Common myeloid progenitor, CD34-positive (primary cell): ENCODE data around the gene TSPAN18.
A peak's percentile ranks its signal among the peaks of the same experiment; 100 is the strongest.

Source experiments
- CTCF ChIA-PET: fragments of 350-600 bp; sonication (Branson Sonifier 250); formaldehyde crosslinking; loops from one replicate; lab custom pipeline; 2021; ENCODE audit warnings: antibody characterized with exemption; lab: Charles Lee
- POLR2A ChIA-PET: fragments of 350-600 bp; sonication (Branson Sonifier 250); formaldehyde crosslinking; loops from one replicate; lab custom pipeline; 2021; ENCODE audit warnings: antibody characterized with exemption; lab: Charles Lee
- DNase-seq, 3 donors: peaks; one replicate each; pipeline versions ENCODE4 v3.0.0 to v3.0.0-alpha.2; 2013
- H3K27ac ChIP-seq, 2 experiments: 1 replicate in 1 of 2; 2 replicates in 1 of 2; pipeline ENCODE4 v1.7.0; 2013; ENCODE audit warnings: inconsistent platforms in 2 of 2, low read length in 2 of 2, mild to moderate bottlenecking in 2 of 2, low read depth in 1 of 2, moderate library complexity in 1 of 2; ENCODE audit not compliant: severe bottlenecking in 2 of 2, insufficient read depth in 1 of 2, poor library complexity in 1 of 2
- H3K27me3 ChIP-seq, 5 experiments: replicated peaks in 2 of 5; 1 replicate in 3 of 5; 2 replicates in 2 of 5; pipeline versions ENCODE4 v1.6.1 to v1.7.0; 2013; ENCODE audit warnings: low read length in 4 of 5, mild to moderate bottlenecking in 2 of 5, moderate library complexity in 2 of 5, inconsistent platforms in 1 of 5; ENCODE audit not compliant: insufficient read depth in 5 of 5, control insufficient read depth in 4 of 5
- H3K36me3 ChIP-seq, 4 experiments: 1 replicate in 2 of 4; 2 replicates in 2 of 4; pipeline versions ENCODE4 v1.6.1 to v1.7.0; 2013; ENCODE audit warnings: low read length in 3 of 4, control low read depth in 1 of 4, mild to moderate bottlenecking in 1 of 4; ENCODE audit not compliant: control insufficient read depth in 4 of 4, insufficient read depth in 4 of 4
- H3K4me1 ChIP-seq, 4 experiments: 1 replicate in 3 of 4; 2 replicates in 1 of 4; pipeline versions ENCODE4 v1.6.1 to v1.7.1; 2013; ENCODE audit warnings: low read length in 3 of 4, mild to moderate bottlenecking in 3 of 4, control low read depth in 1 of 4, inconsistent platforms in 1 of 4, moderate library complexity in 1 of 4; ENCODE audit not compliant: control insufficient read depth in 4 of 4, insufficient read depth in 4 of 4; ENCODE audit errors: control extremely low read depth in 1 of 4
- H3K4me3 ChIP-seq, 7 experiments: 1 replicate in 4 of 7; 2 replicates in 3 of 7; pipeline versions ENCODE4 v1.5.1 to v1.7.0; 2013; ENCODE audit warnings: mild to moderate bottlenecking in 7 of 7, low read length in 6 of 7, moderate library complexity in 6 of 7, inconsistent platforms in 2 of 7, low read depth in 2 of 7, control low read depth in 1 of 7; ENCODE audit not compliant: insufficient read depth in 4 of 7, control insufficient read depth in 1 of 7; ENCODE audit errors: extremely low read depth in 1 of 7
- H3K9me3 ChIP-seq, 5 experiments: 1 replicate in 4 of 5; 2 replicates in 1 of 5; pipeline versions ENCODE4 v1.6.1 to v1.7.1; 2013; ENCODE audit warnings: low read length in 4 of 5, mild to moderate bottlenecking in 2 of 5, inconsistent platforms in 1 of 5, low read depth in 1 of 5, moderate library complexity in 1 of 5; ENCODE audit not compliant: control insufficient read depth in 4 of 5, insufficient read depth in 2 of 5; ENCODE audit errors: control extremely low read depth in 1 of 5
- WGBS: methylation state at CpG from one replicate; pipeline ENCODE4 v1.1.5; 2013; ENCODE audit not compliant: insufficient coverage; 5-methylcytosine and 5-hydroxymethylcytosine counted together

The TSPAN18 gene

GRCh38 chr11:44950031-44950624, 223.4 kb downstream of the TSPAN18 start:
- H3K27me3 ChIP-seq, result peaks cover 0 to 4% (median 0%) of the 10 kb centered on the region in 5 experiments
- POLR2A ChIA-PET, result no interaction called here
- H3K36me3 ChIP-seq, result no peaks in the 10 kb centered on the region
- H3K4me3 ChIP-seq, result peak overlapping the region; percentile 51 to 86 (median 75)
- H3K9me3 ChIP-seq, result no peaks in the 10 kb centered on the region
- 0% methylated on average over 47 of the region's 63 CpGs for WGBS
- CTCF ChIA-PET, result interaction anchor here (0.8 to 1.3 kb wide), 10 partner anchors 9 to 154 kb away, joined by 3 to 8 read pairs (median 4); no protein-coding TSS in a partner anchor
- DNase-seq, result peak in 1 of 3 donors; percentile 41
- H3K27ac ChIP-seq, result no peak overlapping the region
- H3K4me1 ChIP-seq, result peaks cover 0 to 30% (median 27%) of the 10 kb centered on the region in 4 experiments

- Histone ChIP-seq H3K36me3 (no peaks in the 10 kb centered on the region), H3K9me3 (no peaks in the 10 kb centered on the region), H3K4me3 (peak within 1 kb of the TSS; percentile 51 to 86 (median 75)), H3K4me1 (peaks cover 0 to 35% (median 34%) of the 10 kb centered on the region in 4 experiments), H3K27ac (no peak within 1 kb of the TSS), H3K27me3 (peaks cover 0 to 4% (median 0%) of the 10 kb centered on the region in 5 experiments)
- peak; percentile 40 to 64 (median 50) for DNase-seq
- 13% methylated on average over 59 of the region's 83 CpGs for WGBS
- CTCF ChIA-PET, result interaction anchor here (0.6 to 1.3 kb wide), 10 partner anchors 8 to 153 kb away, joined by 3 to 8 read pairs (median 3); no protein-coding TSS in a partner anchor
- POLR2A ChIA-PET, result no interaction called here
These were observed 224.1 kb downstream of the TSPAN18 start, which contains the start of gene TP53I11 for GRCh38 chr11:44950625-44951476. TSS of gene TP53I11 (minus strand) at chr11:44950883. CDS start at chr11:44938335, 12,548 bp downstream.

GRCh38 chr11:44952082-44952481, 225.3 kb downstream of the TSPAN18 start:
- WGBS, result 90% methylated on average over 1 of the region's 2 CpGs
- no peak overlapping the region for H3K4me3 ChIP-seq
- DNase-seq, result no peak
- no peak overlapping the region for H3K27ac ChIP-seq
- peaks cover 0 to 4% (median 0%) of the 10 kb centered on the region in 5 experiments for H3K27me3 ChIP-seq
- peaks cover 0 to 45% (median 40%) of the 10 kb centered on the region in 4 experiments for H3K4me1 ChIP-seq
- ChIA-PET POLR2A (no interaction called here), CTCF (interaction anchor here (2.3 kb wide), 1 partner anchor 152 kb away, joined by 11 read pairs; no protein-coding TSS in a partner anchor)
- no peaks in the 10 kb centered on the region for H3K36me3 ChIP-seq
- no peaks in the 10 kb centered on the region for H3K9me3 ChIP-seq

GRCh38 chr11:44952500-44953260, 225.9 kb downstream of the TSPAN18 start:
- DNase-seq, result no peak
- H3K27ac ChIP-seq, result no peak overlapping the region
- WGBS, result 90% methylated on average over 3 of the region's 3 CpGs
- CTCF ChIA-PET, result interaction anchor here (1.0 to 2.3 kb wide), 3 partner anchors 13 to 152 kb away, joined by 3 to 11 read pairs (median 3); no protein-coding TSS in a partner anchor
- H3K9me3 ChIP-seq, result no peaks in the 10 kb centered on the region
- peaks cover 0 to 4% (median 0%) of the 10 kb centered on the region in 5 experiments for H3K27me3 ChIP-seq
- H3K4me3 ChIP-seq, result no peak overlapping the region
- H3K36me3 ChIP-seq, result no peaks in the 10 kb centered on the region
- POLR2A ChIA-PET, result no interaction called here
- H3K4me1 ChIP-seq, result peaks cover 0 to 45% (median 40%) of the 10 kb centered on the region in 4 experiments

GRCh38 chr11:44954051-44954906, 227.5 kb downstream of the TSPAN18 start:
- POLR2A ChIA-PET, result interaction anchor here (0.6 to 0.8 kb wide), 4 partner anchors 10 to 1528 kb away, joined by 3 to 4 read pairs (median 3); no protein-coding TSS in a partner anchor
- 85% methylated on average over 12 of the region's 12 CpGs for WGBS

More at GRCh38 chr11:44954051-44954906, 227.5 kb downstream of the TSPAN18 start:
- CTCF ChIA-PET, result interaction anchor here (0.8 to 2.3 kb wide), 12 partner anchors 8 to 150 kb away, joined by 3 to 11 read pairs (median 4); no protein-coding TSS in a partner anchor
- DNase-seq, result no peak
- Histone ChIP-seq H3K4me1 (peaks cover 0 to 41% (median 36%) of the 10 kb centered on the region in 4 experiments), H3K27me3 (peaks cover 0 to 4% (median 0%) of the 10 kb centered on the region in 5 experiments), H3K4me3 (peak overlapping the region in 1 of 7 experiments; percentile 48), H3K27ac (no peak overlapping the region), H3K36me3 (no peaks in the 10 kb centered on the region), H3K9me3 (no peaks in the 10 kb centered on the region)
